Measurements from ENCODE around the gene ACTL6B.
"Not testable (repeated sequence)": the region's sequence is repeated elsewhere in the genome, so short reads cannot be mapped to it uniquely, and the experiment has no call there.

The ACTL6B gene

GRCh38 chr7:100655908-100656674 is at the start of gene ACTL6B:
Gene ACTL6B, minus strand, starts transcription at chr7:100656448. Its CDS starts 94 bp downstream, at chr7:100656354.
- in situ Hi-C loops (cut with HindIII; ENCODE audit: low sequenced_read_pairs), result no loop called here

- in situ Hi-C loops (cut with HindIII; ENCODE audit: low sequenced_read_pairs), result no loop called here
Measured at GRCh38 chr7:100705320-100705752, 49.1 kb upstream of the ACTL6B start.

GRCh38 chr7:100701089-100701488 is 44.8 kb upstream of the ACTL6B start:
- in situ Hi-C loops (cut with HindIII; ENCODE audit: low sequenced_read_pairs), result not testable (repeated sequence)

- in situ Hi-C loops (cut with HindIII; ENCODE audit: low sequenced_read_pairs), result no loop called here
Measured at GRCh38 chr7:100699018-100699417, 42.8 kb upstream of the ACTL6B start.

DNA sequence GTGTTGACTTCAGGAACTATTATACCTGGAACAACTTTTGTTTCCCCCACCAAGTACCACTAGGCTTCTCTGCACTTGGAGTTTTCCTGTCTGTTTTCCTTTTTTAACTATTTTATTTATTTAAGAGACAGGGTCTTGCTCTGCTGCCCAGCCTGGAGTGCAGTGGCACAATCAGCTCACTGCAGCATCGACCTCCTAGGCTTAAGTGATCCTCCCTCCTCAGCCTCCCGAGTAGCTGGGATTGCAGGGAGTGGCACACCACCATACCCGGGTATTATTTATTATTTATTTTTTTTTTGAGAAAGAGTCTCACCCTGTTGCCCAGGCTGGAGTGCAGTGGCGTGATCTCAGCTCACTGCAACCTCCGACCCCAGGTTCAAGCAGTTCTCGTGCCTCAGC is 39.9 kb upstream of the ACTL6B start:
- in situ Hi-C loops (cut with HindIII; ENCODE audit: low sequenced_read_pairs), result no loop called here

GRCh38 chr7:100694098-100694745 is 38.0 kb upstream of the ACTL6B start, which contains the start of gene GIGYF1:
Gene GIGYF1, minus strand, starts transcription at chr7:100694250. Its CDS starts 6,012 bp downstream, at chr7:100688238.
- in situ Hi-C loops (cut with HindIII; ENCODE audit: low sequenced_read_pairs), result no loop called here

- in situ Hi-C loops (cut with HindIII; ENCODE audit: low sequenced_read_pairs), result no loop called here
Measured at GRCh38 chr7:100693312-100694097, 37.3 kb upstream of the ACTL6B start.

- in situ Hi-C loops (cut with HindIII; ENCODE audit: low sequenced_read_pairs), result no loop called here
Measured at GRCh38 chr7:100692578-100692961, 36.3 kb upstream of the ACTL6B start.

DNA sequence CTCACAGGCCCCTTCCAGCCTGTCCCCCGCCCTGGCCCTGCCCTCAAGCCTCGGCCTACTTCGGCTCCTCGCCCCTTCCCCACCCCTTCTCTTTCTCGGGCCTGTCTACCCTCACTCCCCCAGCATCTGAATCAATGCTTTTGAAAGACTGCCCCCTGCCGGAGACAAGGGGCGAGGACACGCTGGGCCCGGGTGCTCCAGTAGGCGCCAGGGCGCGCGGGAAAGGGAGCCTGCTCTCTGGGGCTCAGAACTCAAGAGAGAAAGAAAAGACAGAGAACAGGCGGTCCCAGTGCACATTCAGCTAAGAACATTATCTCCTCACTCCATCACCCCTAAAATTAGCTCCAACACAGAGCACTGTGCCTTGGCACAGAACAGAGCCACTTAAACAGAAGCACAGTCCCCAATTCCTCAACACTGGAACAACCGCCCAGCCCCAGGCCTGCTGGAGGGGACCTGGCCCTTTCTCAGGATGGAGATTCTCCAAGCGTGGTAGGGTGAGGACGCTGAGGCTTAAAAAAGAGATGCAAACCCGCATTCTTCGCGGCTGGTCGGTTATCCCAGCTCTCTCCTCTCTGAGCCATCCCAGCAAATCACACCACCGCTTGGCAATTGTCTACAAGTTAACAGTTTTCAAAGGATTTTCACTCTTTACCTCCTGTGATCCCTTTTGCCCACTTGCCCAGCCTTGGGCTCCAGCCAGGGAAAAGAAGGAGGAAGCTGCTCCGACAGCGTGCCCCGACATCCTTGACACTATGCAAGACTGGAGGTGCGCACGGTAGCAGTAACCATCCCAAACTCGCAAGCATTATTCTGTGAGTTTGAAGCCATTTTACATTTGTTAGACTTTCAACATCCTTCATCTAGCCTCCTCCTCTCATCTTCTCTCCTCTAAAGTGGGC is 35.7 kb upstream of the ACTL6B start:
- in situ Hi-C loops (cut with HindIII; ENCODE audit: low sequenced_read_pairs), result no loop called here

- in situ Hi-C loops (cut with HindIII; ENCODE audit: low sequenced_read_pairs), result no loop called here
Measured at GRCh38 chr7:100689230-100690135, 33.2 kb upstream of the ACTL6B start.

- in situ Hi-C loops (cut with HindIII; ENCODE audit: low sequenced_read_pairs), result no loop called here
Measured at GRCh38 chr7:100688326-100688860, 32.1 kb upstream of the ACTL6B start.

DNA sequence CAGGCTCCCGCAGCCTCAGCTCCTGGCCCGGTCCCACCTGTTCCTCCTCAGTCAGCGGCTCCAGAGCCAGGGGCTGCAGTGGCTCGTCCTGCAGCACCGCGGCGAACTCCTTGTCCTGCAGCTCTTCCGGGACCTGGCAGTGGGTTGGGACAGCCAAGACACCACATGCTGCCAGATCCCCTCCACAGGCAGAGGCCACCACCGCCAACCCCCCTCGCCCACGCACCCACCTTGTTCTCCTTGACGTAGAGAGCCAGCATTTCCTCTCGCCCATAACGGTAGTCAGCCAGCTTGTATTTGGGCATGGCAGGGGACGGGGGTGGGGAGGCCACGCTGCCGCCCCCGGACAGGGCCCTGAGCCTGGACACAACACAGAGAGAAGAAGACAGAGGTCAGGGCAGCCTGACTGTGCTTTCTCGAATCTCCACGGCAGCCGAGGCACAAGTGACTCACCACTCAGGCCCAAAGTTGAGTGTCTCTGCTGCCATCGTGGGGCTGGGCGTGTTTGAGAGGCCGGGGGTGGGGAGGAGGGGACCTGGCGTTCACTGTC is 31.6 kb upstream of the ACTL6B start:
- in situ Hi-C loops (cut with HindIII; ENCODE audit: low sequenced_read_pairs), result no loop called here

DNA sequence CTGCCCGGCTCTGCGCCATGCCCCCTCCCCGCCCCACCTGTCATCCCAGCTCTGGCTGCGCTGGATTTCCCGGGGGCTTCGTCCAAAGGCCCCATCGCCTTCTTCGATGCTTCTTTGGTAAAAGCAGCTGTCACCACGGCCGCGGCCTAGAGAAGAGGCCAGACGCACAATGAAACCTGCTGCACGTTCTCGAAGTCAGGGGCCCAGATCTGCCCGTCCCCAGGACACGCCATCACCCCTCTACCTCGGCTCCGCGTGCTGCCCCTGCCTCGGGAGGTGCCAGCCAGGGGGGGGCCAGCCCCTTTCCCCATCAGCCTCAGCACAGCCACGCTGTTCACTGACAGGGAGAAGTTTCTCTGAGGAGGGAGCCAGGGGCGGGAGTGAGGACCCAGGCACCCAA is 31.0 kb upstream of the ACTL6B start:
- in situ Hi-C loops (cut with HindIII; ENCODE audit: low sequenced_read_pairs), result no loop called here

- in situ Hi-C loops (cut with HindIII; ENCODE audit: low sequenced_read_pairs), result no loop called here
Measured at GRCh38 chr7:100686822-100687211, 30.6 kb upstream of the ACTL6B start.

DNA sequence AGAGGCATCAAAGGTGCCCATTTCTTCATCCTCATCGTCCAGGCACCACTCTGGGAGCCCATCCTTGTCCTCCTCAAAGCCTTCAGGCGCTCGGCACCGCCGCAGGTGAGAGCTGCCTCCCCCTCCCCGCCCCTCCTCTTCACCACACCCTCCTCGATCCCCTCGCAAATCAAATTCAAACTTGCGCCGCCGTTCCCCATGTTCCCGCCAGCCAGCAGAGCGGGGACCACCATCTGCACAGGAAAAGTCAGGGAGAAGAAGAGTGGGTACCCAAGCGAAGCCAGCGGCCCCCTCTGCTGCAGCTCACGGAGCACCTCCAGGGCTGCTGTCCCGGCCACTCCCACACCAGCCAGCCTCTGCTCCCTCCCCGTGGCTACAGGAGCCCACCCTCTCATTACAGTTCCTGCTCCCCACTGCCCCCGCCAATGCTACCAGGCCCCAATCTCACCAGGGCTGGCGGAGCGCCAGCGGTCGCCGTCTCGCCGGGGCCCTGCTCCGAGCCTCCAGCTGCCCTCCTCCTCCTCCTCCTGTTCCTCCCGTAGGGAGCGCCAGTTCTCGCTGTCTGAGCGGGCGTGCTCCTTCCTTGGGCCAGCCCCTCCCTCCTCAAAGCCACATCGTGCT is 30.1 kb upstream of the ACTL6B start:
- in situ Hi-C loops (cut with HindIII; ENCODE audit: low sequenced_read_pairs), result no loop called here

- in situ Hi-C loops (cut with HindIII; ENCODE audit: low sequenced_read_pairs), result no loop called here
Measured at GRCh38 chr7:100685631-100686145, 29.4 kb upstream of the ACTL6B start.

DNA sequence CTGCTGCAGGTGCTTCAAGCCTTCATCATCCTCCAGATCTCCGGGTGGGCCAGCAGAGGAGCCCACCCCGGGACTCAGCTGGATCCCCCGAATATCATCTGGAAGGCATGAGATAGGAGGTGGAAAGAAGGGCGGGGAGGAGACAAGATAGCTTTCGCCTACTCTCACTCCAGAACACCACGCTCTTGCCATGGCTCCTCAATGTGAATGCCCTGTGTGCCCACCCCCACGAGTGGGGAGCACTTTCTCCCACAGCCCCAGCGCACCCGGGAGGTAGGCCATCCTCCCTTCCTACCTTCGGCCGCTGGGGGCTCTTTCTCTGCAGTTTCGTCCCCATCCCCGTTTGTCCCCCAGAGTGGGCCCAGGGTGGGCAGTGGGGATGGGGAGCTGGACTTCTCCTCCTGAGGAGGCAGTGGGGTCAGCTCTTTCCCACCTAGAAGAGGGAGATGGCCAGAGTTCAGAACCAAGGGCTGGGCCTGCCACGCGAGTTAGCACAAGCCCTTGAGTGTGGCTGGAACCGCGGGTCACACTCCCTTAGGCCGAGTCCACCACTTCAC is 28.9 kb upstream of the ACTL6B start:
- in situ Hi-C loops (cut with HindIII; ENCODE audit: low sequenced_read_pairs), result no loop called here

DNA sequence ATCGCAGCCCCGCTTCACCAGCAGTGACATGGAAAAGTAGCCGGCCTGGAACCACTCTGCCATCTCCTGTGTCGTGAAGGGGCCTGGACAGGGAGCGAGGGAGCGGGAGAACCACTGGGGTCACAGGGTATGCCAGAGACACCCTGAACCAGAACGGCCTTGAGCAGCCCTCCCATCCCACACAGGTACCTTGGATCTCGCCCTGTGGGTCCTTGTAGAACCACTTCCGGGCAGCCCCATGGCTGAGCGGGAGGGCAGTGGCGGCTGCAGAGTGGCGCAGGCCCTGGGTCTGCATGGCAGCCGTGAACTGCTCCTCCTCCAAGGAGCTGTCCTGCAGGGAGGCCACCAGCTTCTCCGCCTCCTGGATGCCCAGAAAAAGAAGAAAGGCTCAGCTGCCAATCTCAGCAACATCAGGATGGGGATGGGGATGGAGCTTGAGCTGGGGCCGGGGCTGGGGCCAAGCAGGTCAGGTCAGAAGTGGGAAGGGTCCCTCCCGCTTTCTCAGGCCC is 28.3 kb upstream of the ACTL6B start:
- in situ Hi-C loops (cut with HindIII; ENCODE audit: low sequenced_read_pairs), result no loop called here
